Posterior cingulate gyrus (tissue), 11 donors: ENCODE results near the gene TRIP13.
"Not testable (repeated sequence)": the region's sequence is repeated elsewhere in the genome, so short reads cannot be mapped to it uniquely, and the experiment has no call there.

Source experiments
- DNase-seq, 10 donors: peaks; one replicate each; pipeline versions ENCODE4 v3.0.0 to v3.0.0-alpha.2; 2020 to 2021; ENCODE audit warnings: mixed read lengths in 3 of 10
- intact Hi-C: fragments of 100-400 bp; cut with DNase I; formaldehyde crosslinking; loops from one replicate; pipeline ENCODE4 v1.15.1; 2023

The TRIP13 gene

GRCh38 chr5:870956-871355 lies 21.7 kb upstream of the TRIP13 start:
- DNase-seq = peak in 2 of 10 donors; percentile 51 to 52

GRCh38 chr5:871596-872298 lies 20.9 kb upstream of the TRIP13 start:
- peak in 3 of 10 donors; percentile 57 to 75 (median 59) for DNase-seq
- intact Hi-C loops = no loop called here

More at GRCh38 chr5:870956-871355, 21.7 kb upstream of the TRIP13 start:
- intact Hi-C loops = no loop called here

GRCh38 chr5:872301-872700 lies 20.4 kb upstream of the TRIP13 start:
- intact Hi-C loops = no loop called here
- peak in 3 of 10 donors; percentile 37 to 48 (median 39) for DNase-seq

GRCh38 chr5:873328-873727 lies 19.4 kb upstream of the TRIP13 start:
- intact Hi-C loops = no loop called here
- peak in 2 of 10 donors; percentile 8 to 55 for DNase-seq

GRCh38 chr5:875931-876330 lies 16.8 kb upstream of the TRIP13 start:
- DNase-seq = peak in 3 of 10 donors; percentile 42 to 72 (median 63)
- intact Hi-C loops = no loop called here

- intact Hi-C loops = no loop called here
- peak in 3 of 10 donors; percentile 57 to 65 (median 64) for DNase-seq
Measured at GRCh38 chr5:876398-877365, 16.0 kb upstream of the TRIP13 start.

GRCh38 chr5:878125-878524 lies 14.6 kb upstream of the TRIP13 start:
- peak in 2 of 10 donors; percentile 62 to 82 for DNase-seq

GRCh38 chr5:878677-879076 lies 14.0 kb upstream of the TRIP13 start:
- DNase-seq, intact Hi-C loops: not testable (repeated sequence)

More at GRCh38 chr5:878125-878524, 14.6 kb upstream of the TRIP13 start:
- intact Hi-C loops = no loop called here

GRCh38 chr5:880816-881550 lies 11.7 kb upstream of the TRIP13 start:
- DNase-seq = peak in 2 of 10 donors; percentile 32 to 78
- intact Hi-C loops = no loop called here

- peak in 2 of 10 donors; percentile 60 to 70 for DNase-seq
- intact Hi-C loops = no loop called here
Measured at GRCh38 chr5:881551-881935, 11.1 kb upstream of the TRIP13 start.

- DNase-seq = peak in 3 of 10 donors; percentile 49 to 59 (median 55)
- intact Hi-C loops = no loop called here
Measured at GRCh38 chr5:882253-883183, 10.2 kb upstream of the TRIP13 start.

GRCh38 chr5:883475-884181 lies 9.1 kb upstream of the TRIP13 start:
- DNase-seq = peak in 5 of 10 donors; percentile 22 to 90 (median 36)
- intact Hi-C loops = no loop called here

- intact Hi-C loops = no loop called here
- DNase-seq = peak in 2 of 10 donors; percentile 34 to 37
Measured at GRCh38 chr5:884345-885126, 8.1 kb upstream of the TRIP13 start.

GRCh38 chr5:885127-885442 lies 7.6 kb upstream of the TRIP13 start:
- peak in 1 of 10 donors; percentile 63 for DNase-seq
- intact Hi-C loops = no loop called here

GRCh38 chr5:885529-885928 lies 7.2 kb upstream of the TRIP13 start:
- intact Hi-C loops = no loop called here
- DNase-seq = peak in 6 of 10 donors; percentile 25 to 93 (median 70)

- DNase-seq = peak in 1 of 10 donors; percentile 47
Measured at GRCh38 chr5:886036-886435, 6.6 kb upstream of the TRIP13 start.

GRCh38 chr5:886716-887325 lies 5.9 kb upstream of the TRIP13 start:
- DNase-seq = peak in 1 of 10 donors; percentile 46
- intact Hi-C loops = no loop called here

More at GRCh38 chr5:886036-886435, 6.6 kb upstream of the TRIP13 start:
- intact Hi-C loops = no loop called here
